GM12892 (cell line): Measurements from ENCODE around the gene UCP3.

Experiments used
- POLR2A ChIP-seq: IDR thresholded peaks from 2 replicates; pipeline ENCODE4 v1.6.1; 2011; ENCODE audit warnings: low read depth, low read length, control low read depth
- POLR2AphosphoS5 ChIP-seq: IDR thresholded peaks from 2 replicates; pipeline ENCODE4 v1.6.1; 2011; ENCODE audit warnings: low read depth, low read length, control low read depth
- TAF1 ChIP-seq: IDR thresholded peaks from 2 replicates; pipeline ENCODE4 v1.6.1; 2011; ENCODE audit warnings: low read depth, mild to moderate bottlenecking, control low read depth, low read length, borderline replicate concordance

DNA sequence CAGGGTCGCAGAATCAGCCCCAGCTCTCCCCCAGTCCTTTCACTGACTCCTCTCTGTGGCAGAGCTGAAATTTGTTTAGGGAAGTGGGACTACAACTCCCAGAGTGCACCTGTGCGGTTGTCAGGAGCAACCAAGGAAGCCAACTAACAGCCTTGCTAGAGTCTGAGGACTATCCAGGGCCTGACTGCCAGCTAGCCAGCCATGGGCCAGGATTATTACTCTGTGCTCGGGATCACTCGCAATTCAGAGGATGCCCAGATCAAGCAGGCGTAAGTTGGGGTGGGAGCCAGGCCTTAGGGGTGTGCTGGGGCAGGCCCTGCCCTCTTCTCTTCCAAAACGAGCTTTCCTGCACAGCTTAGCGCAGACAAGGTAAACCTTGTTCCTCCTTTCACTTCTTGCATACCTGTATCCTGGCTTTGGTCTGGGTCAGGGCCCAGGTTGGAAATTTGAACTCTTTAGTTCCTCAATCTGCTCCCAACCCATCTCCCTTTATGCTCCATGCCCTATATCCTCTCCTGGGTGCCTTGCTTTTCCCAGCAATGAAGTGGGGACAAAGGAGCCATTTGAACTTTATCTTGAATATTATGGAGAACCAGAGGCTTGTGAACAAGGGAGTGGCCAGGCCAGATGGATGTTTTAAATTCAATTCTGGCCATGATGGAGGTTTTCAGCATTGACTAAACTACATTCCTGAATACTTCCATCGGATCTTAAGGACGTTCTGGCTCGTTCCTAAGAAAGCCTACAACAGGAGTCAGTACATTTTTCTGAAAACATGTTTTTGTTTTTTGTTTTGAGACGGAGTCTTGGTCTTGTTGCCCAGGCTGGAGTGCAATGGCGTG is 57.8 kb downstream of the UCP3 start, which contains the start of gene DNAJB13:
- no peak for TF ChIP-seq TAF1
- no peak for TF ChIP-seq POLR2A
- TF ChIP-seq POLR2AphosphoS5 = no peak
